ENCODE data around the gene PKNOX2. TPM values are rescaled to one million over a fixed set of nuclear protein-coding genes. Genes with fewer than 3 reads are reported as not detected.

The PKNOX2 gene
- total RNA-seq, 1 donor from 2014 or later, result 3.4 TPM

GRCh38 chr11:125413226-125413625 is 248.7 kb downstream of the PKNOX2 start:
- H3K27ac ChIP-seq, result no peak overlapping the region
- H3K27me3 ChIP-seq, result no peaks in the 10 kb centered on the region
- no peak for TF ChIP-seq CTCF (IDR thresholded peaks at IDR 0.05)
- TF ChIP-seq POLR2A (IDR thresholded peaks at IDR 0.05), result no peak
- TF ChIP-seq POLR2AphosphoS5 (IDR thresholded peaks at IDR 0.05; ENCODE audit: insufficient read depth in 1 of 2, low read depth in 1 of 2), result no peak
- no peak overlapping the region for H3K4me3 ChIP-seq
- intact Hi-C loops (cut with DNase I), result no loop called here
- DNase-seq (ENCODE audit: extremely low spot score in 2 of 2), result no peak
- H3K4me1 ChIP-seq, result no peaks in the 10 kb centered on the region
- H3K36me3 ChIP-seq, result no peaks in the 10 kb centered on the region
- no peaks in the 10 kb centered on the region for H3K9me3 ChIP-seq

- TF ChIP-seq CTCF (IDR thresholded peaks at IDR 0.05), result no peak
- TF ChIP-seq POLR2AphosphoS5 (IDR thresholded peaks at IDR 0.05; ENCODE audit: insufficient read depth in 1 of 2, low read depth in 1 of 2), result no peak
- TF ChIP-seq POLR2A (IDR thresholded peaks at IDR 0.05), result no peak
- no peak for DNase-seq (ENCODE audit: extremely low spot score in 2 of 2)
- intact Hi-C loops (cut with DNase I), result no loop called here
- no peaks in the 10 kb centered on the region for H3K9me3 ChIP-seq
- H3K36me3 ChIP-seq, result no peaks in the 10 kb centered on the region
- H3K4me3 ChIP-seq, result no peak overlapping the region
- H3K27ac ChIP-seq, result no peak overlapping the region
- no peaks in the 10 kb centered on the region for H3K4me1 ChIP-seq
- H3K27me3 ChIP-seq, result no peaks in the 10 kb centered on the region
These were observed 249.6 kb downstream of the PKNOX2 start for GRCh38 chr11:125414121-125414520.

- no peaks in the 10 kb centered on the region for H3K27me3 ChIP-seq
- no peaks in the 10 kb centered on the region for H3K4me1 ChIP-seq
- TF ChIP-seq POLR2AphosphoS5 (IDR thresholded peaks at IDR 0.05; ENCODE audit: insufficient read depth in 1 of 2, low read depth in 1 of 2) (no peak), POLR2A (IDR thresholded peaks at IDR 0.05) (no peak), CTCF (IDR thresholded peaks at IDR 0.05) (no peak)
- no peaks in the 10 kb centered on the region for H3K9me3 ChIP-seq
- no peaks in the 10 kb centered on the region for H3K36me3 ChIP-seq
- intact Hi-C loops (cut with DNase I), result no loop called here
- DNase-seq (ENCODE audit: extremely low spot score in 2 of 2), result no peak
- H3K4me3 ChIP-seq, result no peak overlapping the region
- no peak overlapping the region for H3K27ac ChIP-seq
These were observed 252.7 kb downstream of the PKNOX2 start for GRCh38 chr11:125416981-125417935.

GRCh38 chr11:125418396-125418795 is 253.8 kb downstream of the PKNOX2 start:
- no peak overlapping the region for H3K27ac ChIP-seq
- H3K4me3 ChIP-seq, result no peak overlapping the region
- no peak for DNase-seq (ENCODE audit: extremely low spot score in 2 of 2)
- H3K9me3 ChIP-seq, result no peaks in the 10 kb centered on the region
- no peaks in the 10 kb centered on the region for H3K27me3 ChIP-seq
- TF ChIP-seq POLR2AphosphoS5 (IDR thresholded peaks at IDR 0.05; ENCODE audit: insufficient read depth in 1 of 2, low read depth in 1 of 2) (no peak), POLR2A (IDR thresholded peaks at IDR 0.05) (no peak), CTCF (IDR thresholded peaks at IDR 0.05) (no peak)
- no peaks in the 10 kb centered on the region for H3K36me3 ChIP-seq
- intact Hi-C loops (cut with DNase I), result no loop called here
- no peaks in the 10 kb centered on the region for H3K4me1 ChIP-seq

- TF ChIP-seq POLR2A (IDR thresholded peaks at IDR 0.05) (no peak), POLR2AphosphoS5 (IDR thresholded peaks at IDR 0.05; ENCODE audit: insufficient read depth in 1 of 2, low read depth in 1 of 2) (no peak), CTCF (IDR thresholded peaks at IDR 0.05) (no peak)
- Histone ChIP-seq H3K4me3 (no peak overlapping the region), H3K4me1 (no peaks in the 10 kb centered on the region), H3K36me3 (no peaks in the 10 kb centered on the region), H3K9me3 (no peaks in the 10 kb centered on the region), H3K27ac (no peak overlapping the region), H3K27me3 (no peaks in the 10 kb centered on the region)
- DNase-seq (ENCODE audit: extremely low spot score in 2 of 2), result no peak
- intact Hi-C loops (cut with DNase I), result no loop called here
These were observed 258.1 kb downstream of the PKNOX2 start for GRCh38 chr11:125422681-125423080.

All from vagina (tissue), 2 donors.